ENCODE results near the gene AP4B1.
"Not testable (repeated sequence)": the region's sequence is repeated elsewhere in the genome, so short reads cannot be mapped to it uniquely, and the experiment has no call there.

The AP4B1 gene

GRCh38 chr1:113904674-113905434 is at the start of gene AP4B1, which contains the start of gene DCLRE1B:
TSS of gene AP4B1 (minus strand) at chr1:113904799. CDS start at chr1:113904717, 82 bp downstream.
TSS of gene DCLRE1B (plus strand) at chr1:113905326. CDS start at chr1:113905587, 261 bp downstream.
- peak; percentile 98 to 99 for DNase-seq (ENCODE audit: extremely low read depth in 1 of 2, low read depth in 1 of 2)

GRCh38 chr1:113951719-113952118 is 47.1 kb upstream of the AP4B1 start:
- no peak for DNase-seq (ENCODE audit: extremely low read depth in 1 of 2, low read depth in 1 of 2)

GRCh38 chr1:113950908-113951307 is 46.3 kb upstream of the AP4B1 start:
- DNase-seq (ENCODE audit: extremely low read depth in 1 of 2, low read depth in 1 of 2): no peak

GRCh38 chr1:113949007-113949406 is 44.4 kb upstream of the AP4B1 start:
- no peak for DNase-seq (ENCODE audit: extremely low read depth in 1 of 2, low read depth in 1 of 2)

- DNase-seq (ENCODE audit: extremely low read depth in 1 of 2, low read depth in 1 of 2): not testable (repeated sequence)
Observed at GRCh38 chr1:113948151-113948550, 43.6 kb upstream of the AP4B1 start.

GRCh38 chr1:113947388-113948107 is 42.9 kb upstream of the AP4B1 start:
- DNase-seq (ENCODE audit: extremely low read depth in 1 of 2, low read depth in 1 of 2): no peak

GRCh38 chr1:113946678-113947387 is 42.2 kb upstream of the AP4B1 start:
- no peak for DNase-seq (ENCODE audit: extremely low read depth in 1 of 2, low read depth in 1 of 2)

GRCh38 chr1:113946112-113946511 is 41.5 kb upstream of the AP4B1 start:
- DNase-seq (ENCODE audit: extremely low read depth in 1 of 2, low read depth in 1 of 2): no peak

- DNase-seq (ENCODE audit: extremely low read depth in 1 of 2, low read depth in 1 of 2): no peak
Observed at GRCh38 chr1:113945329-113945728, 40.7 kb upstream of the AP4B1 start.

GRCh38 chr1:113943028-113943811 is 38.6 kb upstream of the AP4B1 start:
- no peak for DNase-seq (ENCODE audit: extremely low read depth in 1 of 2, low read depth in 1 of 2)

- DNase-seq (ENCODE audit: extremely low read depth in 1 of 2, low read depth in 1 of 2): no peak
Observed at GRCh38 chr1:113942527-113942926, 37.9 kb upstream of the AP4B1 start.

GRCh38 chr1:113941245-113941559 is 36.6 kb upstream of the AP4B1 start:
- no peak for DNase-seq (ENCODE audit: extremely low read depth in 1 of 2, low read depth in 1 of 2)

GRCh38 chr1:113940365-113941244 is 36.0 kb upstream of the AP4B1 start:
- DNase-seq (ENCODE audit: extremely low read depth in 1 of 2, low read depth in 1 of 2): peak; percentile 39 to 57

- DNase-seq (ENCODE audit: extremely low read depth in 1 of 2, low read depth in 1 of 2): no peak
Observed at GRCh38 chr1:113938192-113938591, 33.6 kb upstream of the AP4B1 start.

GRCh38 chr1:113937146-113937545 is 32.5 kb upstream of the AP4B1 start:
- DNase-seq (ENCODE audit: extremely low read depth in 1 of 2, low read depth in 1 of 2): no peak

GRCh38 chr1:113935970-113936369 is 31.4 kb upstream of the AP4B1 start:
- no peak for DNase-seq (ENCODE audit: extremely low read depth in 1 of 2, low read depth in 1 of 2)

- DNase-seq (ENCODE audit: extremely low read depth in 1 of 2, low read depth in 1 of 2): no peak
Observed at GRCh38 chr1:113935176-113935575, 30.6 kb upstream of the AP4B1 start.

- no peak for DNase-seq (ENCODE audit: extremely low read depth in 1 of 2, low read depth in 1 of 2)
Observed at GRCh38 chr1:113934511-113935055, 30.0 kb upstream of the AP4B1 start.

- DNase-seq (ENCODE audit: extremely low read depth in 1 of 2, low read depth in 1 of 2): no peak
Observed at GRCh38 chr1:113934006-113934405, 29.4 kb upstream of the AP4B1 start.

- DNase-seq (ENCODE audit: extremely low read depth in 1 of 2, low read depth in 1 of 2): no peak
Observed at GRCh38 chr1:113931451-113931851, 26.9 kb upstream of the AP4B1 start.
